MM.1S (cell line): ENCODE data around the gene OR51B6.

Experiments used
- CTCF ChIP-seq: fragments of 300-600 bp; sonication (generic); IDR thresholded peaks from 2 replicates; pipeline ENCODE4 v1.5.1; 2016; ENCODE audit warnings: antibody characterized with exemption, low read length, mixed read lengths
- EZH2 ChIP-seq: fragments of 300-600 bp; sonication (generic); optimal IDR thresholded peaks from 2 replicates; pipeline ENCODE3; 2017; ENCODE audit warnings: low read depth, mild to moderate bottlenecking, antibody characterized with exemption, low read length, mixed read lengths
- EZH2phosphoT487 ChIP-seq: fragments of 300-600 bp; sonication (generic); IDR thresholded peaks from 2 replicates; pipeline ENCODE4 v1.6.1; 2018; ENCODE audit warnings: antibody characterized with exemption, low read length

DNA sequence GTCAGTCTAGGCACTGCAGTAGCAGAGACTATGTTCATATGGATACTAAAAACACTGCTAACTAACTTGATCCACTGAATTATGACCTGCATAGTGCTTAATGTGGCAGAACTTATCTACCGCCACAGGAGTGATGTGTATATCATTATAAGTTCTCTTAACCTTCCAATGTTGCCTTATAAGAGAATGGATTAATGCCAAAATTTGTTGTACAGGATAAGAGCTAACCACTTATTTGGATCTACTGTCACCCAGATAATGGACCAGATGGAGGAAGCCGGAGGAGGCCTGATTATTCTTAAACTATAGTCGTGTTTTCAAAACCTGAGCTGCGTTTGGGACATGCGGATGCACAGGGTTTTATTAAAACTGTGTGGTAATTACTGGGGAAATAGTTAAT, 47.7 kb upstream of the OR51B6 start:
- TF ChIP-seq CTCF (no peak), EZH2 (no peak), EZH2phosphoT487 (no peak)
